ENCODE data around the gene METTL9.
"Not testable (repeated sequence)": the region's sequence is repeated elsewhere in the genome, so short reads cannot be mapped to it uniquely, and the experiment has no call there.

DNA sequence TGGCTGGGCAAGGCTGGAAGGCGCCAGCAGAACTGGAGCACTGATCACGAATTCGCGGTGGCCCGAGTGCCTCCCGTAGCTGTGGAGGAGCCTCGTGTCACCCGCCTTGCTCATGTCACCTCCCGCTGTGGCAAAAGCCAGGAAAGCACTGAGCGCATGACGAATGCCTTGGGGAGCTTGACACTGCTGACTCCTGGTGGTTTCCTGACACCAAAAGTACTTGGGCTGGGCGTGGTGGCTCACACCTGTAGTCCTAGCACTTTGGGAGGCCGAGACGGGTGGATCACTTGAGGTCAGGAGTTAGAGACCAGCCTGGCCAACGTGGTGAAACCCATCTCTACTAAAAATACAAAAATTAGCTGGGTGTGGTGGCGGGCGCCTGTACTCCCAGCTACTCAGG lies 47.8 kb upstream of the METTL9 start:
- TF ChIP-seq, protein P1, sequence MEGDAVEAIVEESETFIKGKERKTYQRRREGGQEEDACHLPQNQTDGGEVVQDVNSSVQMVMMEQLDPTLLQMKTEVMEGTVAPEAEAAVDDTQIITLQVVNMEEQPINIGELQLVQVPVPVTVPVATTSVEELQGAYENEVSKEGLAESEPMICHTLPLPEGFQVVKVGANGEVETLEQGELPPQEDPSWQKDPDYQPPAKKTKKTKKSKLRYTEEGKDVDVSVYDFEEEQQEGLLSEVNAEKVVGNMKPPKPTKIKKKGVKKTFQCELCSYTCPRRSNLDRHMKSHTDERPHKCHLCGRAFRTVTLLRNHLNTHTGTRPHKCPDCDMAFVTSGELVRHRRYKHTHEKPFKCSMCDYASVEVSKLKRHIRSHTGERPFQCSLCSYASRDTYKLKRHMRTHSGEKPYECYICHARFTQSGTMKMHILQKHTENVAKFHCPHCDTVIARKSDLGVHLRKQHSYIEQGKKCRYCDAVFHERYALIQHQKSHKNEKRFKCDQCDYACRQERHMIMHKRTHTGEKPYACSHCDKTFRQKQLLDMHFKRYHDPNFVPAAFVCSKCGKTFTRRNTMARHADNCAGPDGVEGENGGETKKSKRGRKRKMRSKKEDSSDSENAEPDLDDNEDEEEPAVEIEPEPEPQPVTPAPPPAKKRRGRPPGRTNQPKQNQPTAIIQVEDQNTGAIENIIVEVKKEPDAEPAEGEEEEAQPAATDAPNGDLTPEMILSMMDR (IDR thresholded peaks at IDR 0.05) = not testable (repeated sequence)
- not testable (repeated sequence) for TF ChIP-seq POLR2A (IDR thresholded peaks at IDR 0.05)
